OCI-LY3 (cell line): ENCODE results near the gene MS4A15.

Experiments used
- H2AFZ ChIP-seq: fragments of 200-600, 300-600 bp; shearing (Covaris generic); 2 replicates; pipeline ENCODE4 v1.6.0; 2014; ENCODE audit warnings: antibody characterized with exemption, low read depth, low read length
- H3K27ac ChIP-seq: fragments of 200-600, 300-600 bp; sonication (generic); 2 replicates; pipeline ENCODE4 v1.5.1; 2014; ENCODE audit warnings: mild to moderate bottlenecking, low read length, moderate library complexity, mixed read lengths
- H3K27me3 ChIP-seq: fragments of 200-600, 300-600 bp; sonication (generic); 2 replicates; pipeline ENCODE4 v1.6.1; 2014; ENCODE audit warnings: low read depth, low read length, mixed read lengths
- H3K36me3 ChIP-seq: fragments of 200-600, 300-600 bp; sonication (generic); replicated peaks from 2 replicates; pipeline ENCODE3; 2014; ENCODE audit warnings: low read depth, low read length, mixed read lengths
- H3K4me1 ChIP-seq: fragments of 300-600, 200-600 bp; sonication (generic); 2 replicates; pipeline ENCODE4 v1.6.1; 2014; ENCODE audit warnings: low read length, mixed read lengths
- H3K4me2 ChIP-seq: fragments of 200-600, 300-600 bp; sonication (generic); 2 replicates; pipeline ENCODE4 v1.6.1; 2014; ENCODE audit warnings: low read length, mixed read lengths
- H3K4me3 ChIP-seq: fragments of 300-600, 200-600 bp; sonication (generic); 2 replicates; pipeline ENCODE4 v1.5.1; 2014; ENCODE audit warnings: antibody characterized with exemption, mild to moderate bottlenecking, low read length, moderate library complexity
- H3K79me2 ChIP-seq: fragments of 300-600, 200-600 bp; shearing (Covaris generic); 2 replicates; pipeline ENCODE4 v1.6.1; 2014; ENCODE audit warnings: mild to moderate bottlenecking, low read length, mixed read lengths
- H3K9ac ChIP-seq: fragments of 300-600, 200-600 bp; shearing (Covaris generic); 2 replicates; pipeline ENCODE4 v1.6.0; 2014; ENCODE audit warnings: mild to moderate bottlenecking, low read length, moderate library complexity
- H3K9me3 ChIP-seq: fragments of 200-600, 300-600 bp; shearing (Covaris generic); 2 replicates; pipeline ENCODE4 v1.6.1; 2014; ENCODE audit warnings: low read length, mixed read lengths; ENCODE audit not compliant: insufficient read depth
- H4K20me1 ChIP-seq: fragments of 200-600, 300-600 bp; sonication (generic); 2 replicates; pipeline ENCODE4 v1.6.1; 2016; ENCODE audit warnings: low read length, mixed read lengths; ENCODE audit not compliant: insufficient read depth
- EZH2phosphoT487 ChIP-seq: fragments of 200-600 bp; shearing (Covaris generic); IDR thresholded peaks from 2 replicates; pipeline ENCODE4 v1.6.1; 2018; ENCODE audit warnings: antibody characterized with exemption, mixed run types, low read depth
- TF ChIP-seq, protein P1 (sequence below): fragments of 200-600, 300-600 bp; sonication (generic); IDR thresholded peaks from 2 replicates; pipeline ENCODE4 v1.5.1; 2014; ENCODE audit warnings: antibody characterized with exemption, low read length, low read depth

Gene MS4A15

DNA sequence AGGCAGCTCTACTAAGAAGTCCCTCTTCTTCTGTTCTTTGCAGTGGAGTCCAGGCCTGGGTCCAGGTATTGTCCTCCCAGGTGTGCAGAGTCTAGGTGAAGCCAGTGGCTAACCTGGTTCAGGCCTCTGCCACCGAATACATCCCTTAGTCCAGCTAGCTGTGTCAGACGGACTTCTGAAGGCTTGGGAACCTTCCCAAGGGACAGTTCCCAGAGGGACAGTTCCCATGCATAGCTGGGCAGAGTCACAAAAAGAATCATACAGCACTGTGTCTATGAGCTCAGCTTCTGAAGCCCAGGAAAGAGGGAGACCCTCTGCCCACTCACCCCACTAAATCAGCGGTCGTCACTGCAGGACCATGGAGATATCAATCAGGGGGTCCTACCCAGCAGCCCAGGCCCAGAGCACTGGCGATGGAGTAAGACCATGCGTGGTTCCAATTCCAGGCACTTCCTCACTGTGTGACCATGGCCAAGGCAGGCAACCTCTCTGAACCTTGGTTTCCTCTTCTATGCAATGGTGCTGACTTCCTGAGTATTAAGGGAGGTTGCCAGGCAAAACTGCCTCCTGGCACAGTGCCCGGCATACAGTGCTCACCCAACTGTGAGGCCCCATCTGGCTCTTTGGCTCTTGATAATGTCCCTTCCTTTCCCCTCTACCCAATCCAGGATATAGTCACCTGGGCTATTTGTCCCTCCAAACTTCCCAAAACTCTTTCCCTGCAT lies 31.9 kb downstream of the MS4A15 start:
- Histone ChIP-seq H3K4me1 (no peaks in the 10 kb centered on the region), H3K4me2 (no peak overlapping the region), H3K9ac (no peak overlapping the region), H3K36me3 (no peaks in the 10 kb centered on the region), H3K79me2 (no peaks in the 10 kb centered on the region), H3K27me3 (peaks cover 21% of the 10 kb centered on the region), H4K20me1 (no peaks in the 10 kb centered on the region), H3K4me3 (no peak overlapping the region), H2AFZ (no peak overlapping the region), H3K9me3 (0 out of 2 replicates have a peak, but pooled peaks cover 4% of the 10 kb centered on the region), H3K27ac (no peak overlapping the region)
- no peak for TF ChIP-seq EZH2phosphoT487
- TF ChIP-seq, protein P1, sequence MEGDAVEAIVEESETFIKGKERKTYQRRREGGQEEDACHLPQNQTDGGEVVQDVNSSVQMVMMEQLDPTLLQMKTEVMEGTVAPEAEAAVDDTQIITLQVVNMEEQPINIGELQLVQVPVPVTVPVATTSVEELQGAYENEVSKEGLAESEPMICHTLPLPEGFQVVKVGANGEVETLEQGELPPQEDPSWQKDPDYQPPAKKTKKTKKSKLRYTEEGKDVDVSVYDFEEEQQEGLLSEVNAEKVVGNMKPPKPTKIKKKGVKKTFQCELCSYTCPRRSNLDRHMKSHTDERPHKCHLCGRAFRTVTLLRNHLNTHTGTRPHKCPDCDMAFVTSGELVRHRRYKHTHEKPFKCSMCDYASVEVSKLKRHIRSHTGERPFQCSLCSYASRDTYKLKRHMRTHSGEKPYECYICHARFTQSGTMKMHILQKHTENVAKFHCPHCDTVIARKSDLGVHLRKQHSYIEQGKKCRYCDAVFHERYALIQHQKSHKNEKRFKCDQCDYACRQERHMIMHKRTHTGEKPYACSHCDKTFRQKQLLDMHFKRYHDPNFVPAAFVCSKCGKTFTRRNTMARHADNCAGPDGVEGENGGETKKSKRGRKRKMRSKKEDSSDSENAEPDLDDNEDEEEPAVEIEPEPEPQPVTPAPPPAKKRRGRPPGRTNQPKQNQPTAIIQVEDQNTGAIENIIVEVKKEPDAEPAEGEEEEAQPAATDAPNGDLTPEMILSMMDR, result no peak

DNA sequence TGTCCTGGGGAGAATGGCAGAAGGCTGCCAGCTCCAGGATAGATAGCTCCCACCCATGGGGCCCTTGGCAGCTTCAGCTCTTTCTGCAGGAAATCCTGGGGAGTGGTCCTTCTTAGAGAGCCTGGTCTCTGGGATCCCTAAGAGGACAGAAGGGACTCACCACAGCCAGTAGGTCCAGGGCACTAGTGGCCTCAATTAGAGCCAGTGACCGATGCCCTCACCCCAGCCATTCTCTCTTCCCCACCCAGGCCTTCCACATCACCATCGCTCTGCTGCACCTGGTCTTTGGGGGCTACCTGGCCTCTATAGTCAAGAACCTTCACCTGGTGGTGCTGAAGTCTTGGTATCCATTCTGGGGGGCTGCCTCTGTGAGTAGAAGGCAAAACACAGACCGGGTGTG lies 34.1 kb downstream of the MS4A15 start:
- Histone ChIP-seq H3K9ac (no peak overlapping the region), H3K27me3 (peaks cover 26% of the 10 kb centered on the region), H3K27ac (no peak overlapping the region), H3K4me2 (no peak overlapping the region), H3K4me3 (no peak overlapping the region), H3K79me2 (no peaks in the 10 kb centered on the region), H3K4me1 (no peaks in the 10 kb centered on the region), H3K36me3 (no peaks in the 10 kb centered on the region), H3K9me3 (0 out of 2 replicates have a peak, but pooled peaks cover 4% of the 10 kb centered on the region), H4K20me1 (no peaks in the 10 kb centered on the region), H2AFZ (no peak overlapping the region)
- TF ChIP-seq, protein P1, result no peak
- TF ChIP-seq EZH2phosphoT487, result no peak

DNA sequence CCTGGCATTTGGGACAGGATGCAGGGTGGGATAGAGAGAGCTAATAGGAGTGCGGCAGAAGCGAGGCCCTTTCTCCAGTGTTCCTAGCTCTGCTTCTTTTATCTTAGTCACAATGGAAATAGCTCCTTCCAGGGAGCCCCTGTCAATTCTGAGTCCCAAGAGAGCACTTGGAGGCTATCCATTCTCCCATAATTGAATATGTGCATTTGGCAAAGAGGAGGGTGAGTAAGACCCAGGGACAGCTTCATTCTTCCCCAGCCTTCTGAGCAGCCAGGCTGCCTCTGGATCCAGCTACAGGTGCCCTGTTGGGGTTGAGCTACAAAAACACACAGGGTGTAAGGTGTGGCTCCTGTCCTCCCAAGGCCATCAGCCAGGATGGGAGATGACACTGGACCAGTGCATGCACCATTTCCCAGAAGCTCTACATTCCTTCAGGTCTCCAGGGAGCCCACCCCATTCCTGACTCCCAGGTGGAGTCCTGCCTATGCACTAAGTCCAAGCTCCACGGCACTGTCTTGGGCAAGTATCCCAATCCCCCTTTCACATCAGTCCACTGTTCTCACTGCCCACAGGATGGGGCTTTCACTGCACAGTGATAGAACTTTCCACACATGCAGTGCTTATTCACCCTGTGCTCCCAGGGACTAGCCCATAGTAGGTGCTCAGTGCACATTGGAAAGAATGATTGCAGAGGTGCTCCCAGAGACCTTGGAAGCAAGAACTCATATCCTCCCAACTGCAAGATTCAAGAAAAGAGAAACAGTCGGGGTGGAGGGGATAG lies 34.7 kb downstream of the MS4A15 start:
- TF ChIP-seq, protein P1, result no peak
- Histone ChIP-seq H3K36me3 (no peaks in the 10 kb centered on the region), H3K27ac (no peak overlapping the region), H2AFZ (no peak overlapping the region), H4K20me1 (no peaks in the 10 kb centered on the region), H3K4me1 (no peaks in the 10 kb centered on the region), H3K9ac (no peak overlapping the region), H3K27me3 (peaks cover 26% of the 10 kb centered on the region), H3K4me2 (no peak overlapping the region), H3K9me3 (0 out of 2 replicates have a peak, but pooled peaks cover 4% of the 10 kb centered on the region), H3K79me2 (no peaks in the 10 kb centered on the region), H3K4me3 (no peak overlapping the region)

DNA sequence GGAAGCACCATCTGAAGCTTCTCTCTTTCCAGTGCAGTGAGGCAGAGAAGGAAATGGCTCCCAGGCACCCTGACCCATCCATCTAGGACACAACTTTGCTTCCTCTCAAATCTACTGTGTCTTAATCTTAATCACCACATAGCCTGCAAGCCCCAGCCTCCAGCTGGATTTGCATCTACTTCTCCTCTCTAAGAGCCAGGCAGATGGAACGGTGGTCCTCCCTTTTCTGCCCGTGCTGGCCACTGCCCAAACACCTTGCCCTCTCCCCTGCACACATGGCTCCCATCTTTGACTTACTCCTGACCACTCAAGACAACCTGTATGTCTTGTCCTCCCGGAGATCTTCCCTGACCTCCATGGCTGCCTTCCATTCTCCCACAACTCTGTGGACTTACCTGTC lies 35.9 kb downstream of the MS4A15 start:
- Histone ChIP-seq H3K27me3 (peaks cover 28% of the 10 kb centered on the region), H3K9me3 (0 out of 2 replicates have a peak, but pooled peaks cover 4% of the 10 kb centered on the region), H2AFZ (no peak overlapping the region), H3K9ac (no peak overlapping the region), H3K36me3 (no peaks in the 10 kb centered on the region), H3K79me2 (no peaks in the 10 kb centered on the region), H3K4me2 (no peak overlapping the region), H3K27ac (no peak overlapping the region), H3K4me1 (no peaks in the 10 kb centered on the region), H3K4me3 (no peak overlapping the region), H4K20me1 (no peaks in the 10 kb centered on the region)
- no peak for TF ChIP-seq EZH2phosphoT487
- TF ChIP-seq, protein P1, result no peak
